GM12891 (cell line): ENCODE data around the gene SLC23A3.

Experiments used
- PAX5 ChIP-seq: IDR thresholded peaks from 2 replicates; pipeline ENCODE4 v1.6.1; 2011; ENCODE audit warnings: low read length, moderate library complexity, mild to moderate bottlenecking; ENCODE audit not compliant: insufficient read depth, severe bottlenecking
- POLR2A ChIP-seq: IDR thresholded peaks from 2 replicates; pipeline ENCODE4 v1.6.1; 2011; ENCODE audit warnings: low read depth, low read length, control low read depth
- POLR2AphosphoS5 ChIP-seq: IDR thresholded peaks from 2 replicates; pipeline ENCODE4 v1.6.1; 2011; ENCODE audit warnings: low read depth, low read length, control low read depth
- POU2F2 ChIP-seq: IDR thresholded peaks from 2 replicates; pipeline ENCODE4 v1.6.1; 2011; ENCODE audit warnings: low read depth, mild to moderate bottlenecking, control low read depth, low read length, moderate library complexity
- SPI1 ChIP-seq: IDR thresholded peaks from 2 replicates; pipeline ENCODE4 v1.6.1; 2011; ENCODE audit warnings: low read depth, low read length, control low read depth
- TAF1 ChIP-seq: IDR thresholded peaks from 2 replicates; pipeline ENCODE4 v1.6.1; 2011; ENCODE audit warnings: low read depth, low read length, control low read depth

DNA sequence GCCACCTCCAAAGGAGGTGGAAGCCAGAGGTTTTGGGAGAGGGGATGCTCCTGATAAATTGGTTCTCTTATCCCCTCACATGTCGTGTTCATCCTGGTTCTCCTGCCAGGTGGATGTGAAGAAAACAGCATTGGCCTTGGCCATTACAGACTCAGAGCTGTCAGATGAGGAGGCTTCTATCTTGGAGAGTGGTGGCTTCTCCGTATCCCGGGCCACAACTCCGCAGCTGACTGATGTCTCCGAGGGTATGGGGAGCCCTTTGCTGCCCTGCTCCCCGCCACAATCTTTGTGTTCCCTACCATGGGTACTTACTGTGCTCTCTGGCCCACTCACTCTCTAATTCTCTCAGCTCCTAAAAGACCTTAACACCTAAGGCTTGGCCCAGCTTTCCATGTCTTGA, 11.7 kb upstream of the SLC23A3 start:
- TF ChIP-seq TAF1 (no peak), POLR2A (no peak), POLR2AphosphoS5 (no peak), SPI1 (no peak), POU2F2 (no peak), PAX5 (no peak)
